Measurements from ENCODE around the gene IQCM.

IQCM gene

DNA sequence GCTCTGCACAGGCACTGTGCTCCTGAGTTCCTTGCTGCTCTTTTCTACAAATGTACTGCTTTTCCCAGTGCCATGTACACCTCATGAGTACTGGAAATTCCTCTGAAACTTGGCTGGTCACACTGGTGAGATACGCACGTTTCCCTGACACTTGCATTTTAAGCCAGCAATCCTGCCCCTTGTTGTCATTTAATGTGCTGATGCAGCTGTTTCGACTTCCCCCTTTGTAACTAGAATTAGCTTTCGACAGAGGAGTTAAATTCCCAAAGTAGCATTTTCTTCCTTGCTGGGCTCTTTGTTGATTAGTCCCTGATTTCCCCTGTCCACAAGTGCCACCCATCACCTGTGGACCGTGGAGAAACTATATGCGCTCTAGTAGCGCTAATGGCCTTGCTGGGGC lies 77.5 kb downstream of the IQCM start:
- TF ChIP-seq, protein P1, sequence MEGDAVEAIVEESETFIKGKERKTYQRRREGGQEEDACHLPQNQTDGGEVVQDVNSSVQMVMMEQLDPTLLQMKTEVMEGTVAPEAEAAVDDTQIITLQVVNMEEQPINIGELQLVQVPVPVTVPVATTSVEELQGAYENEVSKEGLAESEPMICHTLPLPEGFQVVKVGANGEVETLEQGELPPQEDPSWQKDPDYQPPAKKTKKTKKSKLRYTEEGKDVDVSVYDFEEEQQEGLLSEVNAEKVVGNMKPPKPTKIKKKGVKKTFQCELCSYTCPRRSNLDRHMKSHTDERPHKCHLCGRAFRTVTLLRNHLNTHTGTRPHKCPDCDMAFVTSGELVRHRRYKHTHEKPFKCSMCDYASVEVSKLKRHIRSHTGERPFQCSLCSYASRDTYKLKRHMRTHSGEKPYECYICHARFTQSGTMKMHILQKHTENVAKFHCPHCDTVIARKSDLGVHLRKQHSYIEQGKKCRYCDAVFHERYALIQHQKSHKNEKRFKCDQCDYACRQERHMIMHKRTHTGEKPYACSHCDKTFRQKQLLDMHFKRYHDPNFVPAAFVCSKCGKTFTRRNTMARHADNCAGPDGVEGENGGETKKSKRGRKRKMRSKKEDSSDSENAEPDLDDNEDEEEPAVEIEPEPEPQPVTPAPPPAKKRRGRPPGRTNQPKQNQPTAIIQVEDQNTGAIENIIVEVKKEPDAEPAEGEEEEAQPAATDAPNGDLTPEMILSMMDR (IDR thresholded peaks at IDR 0.05; ENCODE audit: low read depth, low read length, missing control alignments): no peak
- H3K4me3 ChIP-seq (ENCODE audit: low read depth, low read length): no peak overlapping the region
- DNase-seq (ENCODE audit: low read depth): no peak

DNA sequence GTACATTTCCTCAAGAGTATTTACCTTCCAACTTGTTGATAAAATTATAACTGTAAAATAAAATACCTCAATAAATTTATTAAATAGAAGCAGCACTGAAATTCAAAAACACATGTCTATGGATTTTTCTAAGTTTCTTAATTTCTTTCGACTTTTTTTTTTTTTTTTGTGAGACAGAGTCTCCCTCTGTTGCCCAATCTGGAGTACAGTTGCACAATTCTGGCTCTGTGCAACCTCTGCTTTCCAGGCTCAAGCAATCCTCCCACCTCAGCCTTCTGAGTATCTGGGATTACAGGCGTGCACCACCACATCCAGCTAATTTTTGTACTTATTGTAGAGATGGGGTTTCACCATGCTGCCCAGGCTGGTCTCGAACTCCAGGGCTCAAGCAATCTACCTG lies 79.8 kb downstream of the IQCM start:
- TF ChIP-seq, protein P1 (IDR thresholded peaks at IDR 0.05; ENCODE audit: low read depth, low read length, missing control alignments): no peak
- H3K4me3 ChIP-seq (ENCODE audit: low read depth, low read length): no peak overlapping the region
- no peak for DNase-seq (ENCODE audit: low read depth)

GRCh38 chr4:149728444-149728843 lies 87.2 kb downstream of the IQCM start:
- DNase-seq (ENCODE audit: low read depth): no peak
- H3K4me3 ChIP-seq (ENCODE audit: low read depth, low read length): no peak overlapping the region
- TF ChIP-seq, protein P1 (IDR thresholded peaks at IDR 0.05; ENCODE audit: low read depth, low read length, missing control alignments): no peak

GRCh38 chr4:149727663-149728062 lies 88.0 kb downstream of the IQCM start:
- DNase-seq (ENCODE audit: low read depth): no peak
- TF ChIP-seq, protein P1 (IDR thresholded peaks at IDR 0.05; ENCODE audit: low read depth, low read length, missing control alignments): no peak
- H3K4me3 ChIP-seq (ENCODE audit: low read depth, low read length): no peak overlapping the region

GRCh38 chr4:149723065-149723464 lies 92.6 kb downstream of the IQCM start:
- TF ChIP-seq, protein P1 (IDR thresholded peaks at IDR 0.05; ENCODE audit: low read depth, low read length, missing control alignments): no peak
- no peak for DNase-seq (ENCODE audit: low read depth)
- H3K4me3 ChIP-seq (ENCODE audit: low read depth, low read length): no peak overlapping the region

- DNase-seq (ENCODE audit: low read depth): no peak
- TF ChIP-seq, protein P1 (IDR thresholded peaks at IDR 0.05; ENCODE audit: low read depth, low read length, missing control alignments): no peak
- H3K4me3 ChIP-seq (ENCODE audit: low read depth, low read length): no peak overlapping the region
Measured at GRCh38 chr4:149719806-149720205, 95.8 kb downstream of the IQCM start.

- no peak overlapping the region for H3K4me3 ChIP-seq (ENCODE audit: low read depth, low read length)
- TF ChIP-seq, protein P1 (IDR thresholded peaks at IDR 0.05; ENCODE audit: low read depth, low read length, missing control alignments): no peak
- DNase-seq (ENCODE audit: low read depth): no peak
Measured at GRCh38 chr4:149719357-149719756, 96.3 kb downstream of the IQCM start.
